Liver (tissue), 9 donors: ENCODE measurements around the gene CFAP45. TPM values are rescaled to one million over a fixed set of nuclear protein-coding genes. Genes with fewer than 3 reads are reported as not detected.

ENCODE experiments used
- DNase-seq: peaks from one replicate; pipeline ENCODE4 v3.0.0-alpha.2; 2017; ENCODE audit warnings: low spot score
- H3K27ac ChIP-seq, 2 donors: one replicate each; pipeline ENCODE4 v1.7.0; 2013; ENCODE audit warnings: inconsistent platforms in 2 of 2, low read length in 2 of 2, control low read depth in 1 of 2, low read depth in 1 of 2, mild to moderate bottlenecking in 1 of 2
- H3K27me3 ChIP-seq, 4 donors: one replicate each; pipeline versions ENCODE4 v1.6.1 to v1.7.0; 2013; ENCODE audit warnings: low read length in 3 of 4, inconsistent platforms in 1 of 4, mild to moderate bottlenecking in 1 of 4, moderate library complexity in 1 of 4; ENCODE audit not compliant: control insufficient read depth in 4 of 4, insufficient read depth in 4 of 4
- H3K36me3 ChIP-seq, 4 donors: one replicate each; pipeline versions ENCODE4 v1.6.1 to v1.7.0; 2013; ENCODE audit warnings: low read length in 3 of 4, mild to moderate bottlenecking in 3 of 4, low read depth in 1 of 4, moderate library complexity in 1 of 4; ENCODE audit not compliant: control insufficient read depth in 4 of 4, insufficient read depth in 3 of 4
- H3K4me1 ChIP-seq, 4 donors: one replicate each; pipeline versions ENCODE4 v1.6.1 to v1.7.0; 2013; ENCODE audit warnings: low read length in 3 of 4, mild to moderate bottlenecking in 3 of 4, moderate library complexity in 1 of 4; ENCODE audit not compliant: control insufficient read depth in 4 of 4, insufficient read depth in 4 of 4
- H3K4me3 ChIP-seq, 3 donors: one replicate each; pipeline versions ENCODE4 v1.6.1 to v1.7.0; 2013; ENCODE audit warnings: low read length in 3 of 3, control low read depth in 1 of 3, low read depth in 1 of 3, mild to moderate bottlenecking in 1 of 3
- H3K9ac ChIP-seq, 2 donors: one replicate each; pipeline ENCODE4 v1.7.0; 2013; ENCODE audit warnings: low read length in 2 of 2, mild to moderate bottlenecking in 2 of 2, moderate library complexity in 2 of 2, control low read depth in 1 of 2, low read depth in 1 of 2
- H3K9me3 ChIP-seq, 4 donors: one replicate each; pipeline versions ENCODE4 v1.6.1 to v1.7.0; 2013; ENCODE audit warnings: low read length in 3 of 4; ENCODE audit not compliant: control insufficient read depth in 4 of 4
- EGR1 ChIP-seq, 2 donors: IDR thresholded peaks; 2 replicates each; pipeline ENCODE4 v1.6.1; 2016 to 2018; ENCODE audit warnings: antibody characterized with exemption in 2 of 2, low read depth in 2 of 2
- FOXA1 ChIP-seq: IDR thresholded peaks from 2 replicates; pipeline ENCODE4 v1.6.1; 2016; ENCODE audit warnings: antibody characterized with exemption
- FOXA2 ChIP-seq: IDR thresholded peaks from 2 replicates; pipeline ENCODE4 v1.6.1; 2016; ENCODE audit warnings: antibody characterized with exemption
- GABPA ChIP-seq, 2 donors: IDR thresholded peaks in 1 of 2; conservative IDR thresholded peaks in 1 of 2; 2 replicates each; pipeline ENCODE4 v1.6.1; 2016; ENCODE audit warnings: antibody characterized with exemption in 2 of 2, mild to moderate bottlenecking in 1 of 2, moderate library complexity in 1 of 2
- HNF4A ChIP-seq, 2 donors: conservative IDR thresholded peaks; 2 replicates each; pipeline ENCODE4 v1.6.1; 2016; ENCODE audit warnings: antibody characterized with exemption in 2 of 2, mild to moderate bottlenecking in 2 of 2
- HNF4G ChIP-seq: IDR thresholded peaks from 2 replicates; pipeline ENCODE4 v1.6.1; 2016; ENCODE audit warnings: antibody characterized with exemption
- JUND ChIP-seq, 2 donors: IDR thresholded peaks; 2 replicates each; pipeline ENCODE4 v1.6.1; 2016; ENCODE audit warnings: antibody characterized with exemption in 2 of 2
- NR2F2 ChIP-seq: IDR thresholded peaks from 2 replicates; pipeline ENCODE4 v1.6.1; 2016; ENCODE audit warnings: antibody characterized with exemption
- RAD21 ChIP-seq, 2 donors: IDR thresholded peaks; 2 replicates each; pipeline ENCODE4 v1.6.1; 2016; ENCODE audit warnings: antibody characterized with exemption in 2 of 2, mild to moderate bottlenecking in 2 of 2
- RXRA ChIP-seq, 2 donors: IDR thresholded peaks; 2 replicates each; pipeline ENCODE4 v1.6.1; 2017 to 2018; ENCODE audit warnings: antibody characterized with exemption in 2 of 2, mild to moderate bottlenecking in 1 of 2
- SP1 ChIP-seq: IDR thresholded peaks from 2 replicates; pipeline ENCODE4 v1.6.1; 2018; ENCODE audit warnings: antibody characterized with exemption, mild to moderate bottlenecking
- TAF1 ChIP-seq: conservative IDR thresholded peaks from 2 replicates; pipeline ENCODE4 v1.6.1; 2016; ENCODE audit warnings: antibody characterized with exemption, mild to moderate bottlenecking
- ZBTB33 ChIP-seq: IDR thresholded peaks from 2 replicates; pipeline ENCODE4 v1.6.1; 2016; ENCODE audit warnings: antibody characterized with exemption
- WGBS: extraction: QIAGEN DNeasy Blood & Tissue Kit; methylation state at CpG from one replicate; pipeline ENCODE4 v1.1.7; 2013; 5-methylcytosine and 5-hydroxymethylcytosine counted together
- polyA plus RNA-seq, 2 donors: library from polyadenylated mRNA; stranded (reverse) in 1 of 2; unstranded in 1 of 2; fragments of 200-250 nt in 1 of 2; fragments of >200 nt in 1 of 2; fragmentation: Nextera tagmentation in 1 of 2; extraction: Ambion mirVana in 1 of 2; gene quantifications; one replicate each; pipeline versions ENCODE4 v1.2.1 to v1.2.3, GENCODE V29; 2013 to 2015
- total RNA-seq, 2 donors: library from RNA; depleted of rRNA; stranded (reverse); fragments of >200 nt; gene quantifications; one replicate each; pipeline ENCODE4 v1.2.3, GENCODE V29; 2014
- TF ChIP-seq, protein P1 (sequence below): fragments of 150-350 bp; IDR thresholded peaks from 2 replicates; pipeline ENCODE4 v1.5.1; 2017; ENCODE audit warnings: improper control_type of control experiment, low read depth, low read length; ENCODE audit not compliant: missing input control
- TF ChIP-seq, protein P2 (sequence below): IDR thresholded peaks from 2 replicates; pipeline ENCODE4 v1.6.1; 2016; ENCODE audit warnings: antibody characterized with exemption
- TF ChIP-seq, protein P3 (sequence below): IDR thresholded peaks from 2 replicates; pipeline ENCODE4 v1.6.1; 2016; ENCODE audit warnings: antibody characterized with exemption, mild to moderate bottlenecking
- donor health status: healthy.
- donor health status: healthy.
- donor health status: healthy.
- donor health status: healthy.
- donor health status: healthy.

Gene CFAP45
- total and polyA plus RNA-seq, 4 donors: 0.03 to 0.24 TPM; not detected in 2

DNA sequence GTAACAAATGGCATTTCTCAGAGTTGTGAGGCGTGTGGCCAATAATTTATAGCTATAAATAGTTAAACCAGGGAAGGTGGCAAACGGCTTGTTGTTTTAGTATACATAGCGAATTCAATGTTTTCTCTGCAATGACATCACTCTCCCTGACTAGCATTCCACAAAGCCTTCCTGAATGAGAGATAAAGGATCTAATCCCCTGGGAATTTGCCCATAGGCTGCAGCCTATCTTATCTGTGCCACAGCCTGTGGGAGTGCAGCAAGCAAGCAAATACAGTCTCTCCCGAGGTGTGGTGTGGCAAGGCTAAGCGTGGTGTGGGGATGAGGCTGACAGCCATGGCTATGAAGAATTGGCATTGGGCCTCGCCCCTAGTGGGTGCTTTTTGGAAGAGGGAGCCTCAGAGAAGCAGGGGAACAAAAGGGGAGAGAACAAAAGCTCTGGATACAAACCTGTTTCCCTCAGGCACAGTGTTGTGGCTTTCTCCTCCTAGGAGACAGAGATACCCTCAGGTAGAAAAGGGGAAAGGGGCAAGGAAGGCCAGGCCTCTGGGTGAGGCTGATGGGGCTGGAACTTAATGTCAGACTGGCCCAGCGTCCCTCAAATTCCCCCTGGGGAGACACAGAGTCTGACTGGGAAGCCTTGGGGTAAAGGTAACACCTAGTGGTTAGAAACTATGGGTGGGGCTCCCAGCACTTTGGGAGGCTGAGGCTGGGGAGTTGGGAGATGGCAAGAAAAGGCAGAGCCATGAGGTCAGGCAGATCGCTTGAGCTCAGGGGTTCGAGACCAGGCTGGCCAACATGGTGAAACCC, 16.5 kb upstream of the CFAP45 start:
- Histone ChIP-seq H3K36me3 (peaks cover 8 to 31% (median 23%) of the 10 kb centered on the region in 4 donors), H3K27ac (no peak overlapping the region), H3K9me3 (no peaks in the 10 kb centered on the region), H3K27me3 (no peaks in the 10 kb centered on the region), H3K4me1 (peaks cover 0 to 4% (median 2%) of the 10 kb centered on the region in 4 donors), H3K9ac (no peak overlapping the region), H3K4me3 (no peak overlapping the region)
- DNase-seq: no peak
- WGBS: 76% methylated on average over 9 of the region's 9 CpGs
- TF ChIP-seq, protein P1, sequence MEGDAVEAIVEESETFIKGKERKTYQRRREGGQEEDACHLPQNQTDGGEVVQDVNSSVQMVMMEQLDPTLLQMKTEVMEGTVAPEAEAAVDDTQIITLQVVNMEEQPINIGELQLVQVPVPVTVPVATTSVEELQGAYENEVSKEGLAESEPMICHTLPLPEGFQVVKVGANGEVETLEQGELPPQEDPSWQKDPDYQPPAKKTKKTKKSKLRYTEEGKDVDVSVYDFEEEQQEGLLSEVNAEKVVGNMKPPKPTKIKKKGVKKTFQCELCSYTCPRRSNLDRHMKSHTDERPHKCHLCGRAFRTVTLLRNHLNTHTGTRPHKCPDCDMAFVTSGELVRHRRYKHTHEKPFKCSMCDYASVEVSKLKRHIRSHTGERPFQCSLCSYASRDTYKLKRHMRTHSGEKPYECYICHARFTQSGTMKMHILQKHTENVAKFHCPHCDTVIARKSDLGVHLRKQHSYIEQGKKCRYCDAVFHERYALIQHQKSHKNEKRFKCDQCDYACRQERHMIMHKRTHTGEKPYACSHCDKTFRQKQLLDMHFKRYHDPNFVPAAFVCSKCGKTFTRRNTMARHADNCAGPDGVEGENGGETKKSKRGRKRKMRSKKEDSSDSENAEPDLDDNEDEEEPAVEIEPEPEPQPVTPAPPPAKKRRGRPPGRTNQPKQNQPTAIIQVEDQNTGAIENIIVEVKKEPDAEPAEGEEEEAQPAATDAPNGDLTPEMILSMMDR: no peak
- no peak for TF ChIP-seq FOXA2
- TF ChIP-seq ZBTB33: no peak
- TF ChIP-seq EGR1 (IDR thresholded peaks at IDR 0.05; ENCODE audit: low read depth in 2 of 2): no peak
- TF ChIP-seq HNF4G: no peak
- no peak for TF ChIP-seq SP1
- no peak for TF ChIP-seq TAF1
- no peak for TF ChIP-seq FOXA1

- WGBS: 76% methylated on average over 5 of the region's 5 CpGs
- H3K27ac ChIP-seq: no peak overlapping the region
- TF ChIP-seq HNF4A (conservative IDR thresholded peaks at IDR 0.05) (no peak), HNF4G (no peak), JUND (IDR thresholded peaks at IDR 0.05) (no peak), SP1 (no peak), TAF1 (no peak), ZBTB33 (no peak), FOXA1 (no peak), RXRA (IDR thresholded peaks at IDR 0.05) (no peak), GABPA (IDR thresholded peaks at IDR 0.05 in 1 of 2, conservative IDR thresholded peaks at IDR 0.05 in 1 of 2) (no peak), NR2F2 (no peak), EGR1 (IDR thresholded peaks at IDR 0.05; ENCODE audit: low read depth in 2 of 2) (no peak), RAD21 (IDR thresholded peaks at IDR 0.05) (no peak), FOXA2 (no peak)
- TF ChIP-seq, protein P2, sequence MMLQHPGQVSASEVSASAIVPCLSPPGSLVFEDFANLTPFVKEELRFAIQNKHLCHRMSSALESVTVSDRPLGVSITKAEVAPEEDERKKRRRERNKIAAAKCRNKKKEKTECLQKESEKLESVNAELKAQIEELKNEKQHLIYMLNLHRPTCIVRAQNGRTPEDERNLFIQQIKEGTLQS: no peak
- TF ChIP-seq, protein P3, sequence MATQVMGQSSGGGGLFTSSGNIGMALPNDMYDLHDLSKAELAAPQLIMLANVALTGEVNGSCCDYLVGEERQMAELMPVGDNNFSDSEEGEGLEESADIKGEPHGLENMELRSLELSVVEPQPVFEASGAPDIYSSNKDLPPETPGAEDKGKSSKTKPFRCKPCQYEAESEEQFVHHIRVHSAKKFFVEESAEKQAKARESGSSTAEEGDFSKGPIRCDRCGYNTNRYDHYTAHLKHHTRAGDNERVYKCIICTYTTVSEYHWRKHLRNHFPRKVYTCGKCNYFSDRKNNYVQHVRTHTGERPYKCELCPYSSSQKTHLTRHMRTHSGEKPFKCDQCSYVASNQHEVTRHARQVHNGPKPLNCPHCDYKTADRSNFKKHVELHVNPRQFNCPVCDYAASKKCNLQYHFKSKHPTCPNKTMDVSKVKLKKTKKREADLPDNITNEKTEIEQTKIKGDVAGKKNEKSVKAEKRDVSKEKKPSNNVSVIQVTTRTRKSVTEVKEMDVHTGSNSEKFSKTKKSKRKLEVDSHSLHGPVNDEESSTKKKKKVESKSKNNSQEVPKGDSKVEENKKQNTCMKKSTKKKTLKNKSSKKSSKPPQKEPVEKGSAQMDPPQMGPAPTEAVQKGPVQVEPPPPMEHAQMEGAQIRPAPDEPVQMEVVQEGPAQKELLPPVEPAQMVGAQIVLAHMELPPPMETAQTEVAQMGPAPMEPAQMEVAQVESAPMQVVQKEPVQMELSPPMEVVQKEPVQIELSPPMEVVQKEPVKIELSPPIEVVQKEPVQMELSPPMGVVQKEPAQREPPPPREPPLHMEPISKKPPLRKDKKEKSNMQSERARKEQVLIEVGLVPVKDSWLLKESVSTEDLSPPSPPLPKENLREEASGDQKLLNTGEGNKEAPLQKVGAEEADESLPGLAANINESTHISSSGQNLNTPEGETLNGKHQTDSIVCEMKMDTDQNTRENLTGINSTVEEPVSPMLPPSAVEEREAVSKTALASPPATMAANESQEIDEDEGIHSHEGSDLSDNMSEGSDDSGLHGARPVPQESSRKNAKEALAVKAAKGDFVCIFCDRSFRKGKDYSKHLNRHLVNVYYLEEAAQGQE: no peak
- TF ChIP-seq, protein P1: no peak
These were observed 15.7 kb upstream of the CFAP45 start for GRCh38 chr1:159915571-159916241.

More at GRCh38 chr1:159915571-159916241, 15.7 kb upstream of the CFAP45 start:
- no peak overlapping the region for H3K9ac ChIP-seq
- no peak for DNase-seq
- H3K36me3 ChIP-seq: peaks cover 8 to 31% (median 22%) of the 10 kb centered on the region in 4 donors
- peaks cover 0 to 3% (median 0%) of the 10 kb centered on the region in 4 donors for H3K4me1 ChIP-seq
- H3K9me3 ChIP-seq: no peaks in the 10 kb centered on the region
- H3K4me3 ChIP-seq: no peak overlapping the region
- no peaks in the 10 kb centered on the region for H3K27me3 ChIP-seq
